ENCODE data around the gene MCTP1. TPM values are rescaled to one million over a fixed set of nuclear protein-coding genes. Genes with fewer than 3 reads are reported as not detected.

The MCTP1 gene
- total RNA-seq, 1 donor, result 16.7 TPM

DNA sequence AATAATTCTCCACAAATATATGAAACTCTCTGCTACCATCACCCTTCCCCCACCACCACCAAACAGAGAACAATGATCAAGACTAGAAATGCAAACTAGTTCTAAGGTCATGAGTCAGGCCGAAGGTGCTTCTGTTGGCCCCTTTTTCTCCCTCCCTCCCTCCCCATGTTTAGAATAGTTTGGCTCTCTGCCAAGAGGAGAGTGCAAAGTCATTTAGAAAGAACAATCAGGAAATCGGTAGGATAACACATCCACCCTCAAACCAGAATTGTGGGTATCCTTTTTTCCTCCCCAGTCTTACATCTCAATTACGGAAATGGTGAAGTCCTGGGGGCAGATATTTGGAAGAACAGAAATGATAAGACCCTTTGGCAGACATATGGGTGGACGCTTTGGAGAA, 496.4 kb downstream of the MCTP1 start:
- DNase-seq (ENCODE audit: low read depth in 2 of 3, low spot score in 2 of 3), result peak in 1 of 3 donors; percentile 4

DNA sequence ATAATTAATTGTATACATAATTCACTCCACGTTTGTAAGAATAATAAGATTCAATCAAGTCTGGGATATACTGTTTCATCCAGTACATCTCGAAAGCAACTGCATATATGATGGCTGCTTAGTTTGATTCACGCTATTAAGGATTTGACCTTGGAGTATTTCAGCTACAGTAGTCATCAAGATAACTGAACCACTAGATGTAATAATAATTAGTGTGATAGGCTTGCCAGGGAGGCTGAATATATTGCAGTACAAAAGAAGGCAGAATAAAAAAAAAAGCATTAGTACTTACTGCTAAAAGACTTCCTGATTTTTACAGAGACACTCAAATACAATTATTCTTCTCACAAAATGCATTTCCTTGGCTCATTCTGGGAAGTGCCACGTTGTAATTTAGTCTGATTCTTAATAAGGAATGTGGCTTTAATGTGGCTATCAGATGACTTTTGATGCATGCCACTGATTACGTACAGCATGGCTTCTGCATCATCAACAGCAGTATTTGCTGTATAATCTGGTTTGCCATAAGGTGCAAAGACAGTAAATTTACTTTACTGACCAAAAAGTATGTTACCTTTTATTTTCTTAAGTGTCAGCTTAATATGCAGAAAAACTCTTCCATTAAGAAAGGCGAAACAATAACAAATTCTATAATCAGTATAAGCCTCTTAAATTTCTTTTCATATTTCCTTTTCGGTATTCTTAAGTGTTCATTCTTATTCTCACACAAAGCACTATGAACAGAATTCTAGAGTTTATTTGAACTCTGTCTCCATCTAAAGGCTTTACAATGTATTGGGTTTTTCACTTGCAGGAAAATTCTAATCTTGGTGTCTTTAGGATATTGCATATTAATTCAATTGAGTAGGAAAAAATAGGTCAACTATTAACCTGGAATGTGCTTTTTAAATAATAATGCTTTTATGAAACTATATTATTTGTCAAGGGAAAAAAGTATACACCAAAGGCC, 500.1 kb downstream of the MCTP1 start:
- peak in 1 of 3 donors; percentile 44 for DNase-seq (ENCODE audit: low read depth in 2 of 3, low spot score in 2 of 3)

DNA sequence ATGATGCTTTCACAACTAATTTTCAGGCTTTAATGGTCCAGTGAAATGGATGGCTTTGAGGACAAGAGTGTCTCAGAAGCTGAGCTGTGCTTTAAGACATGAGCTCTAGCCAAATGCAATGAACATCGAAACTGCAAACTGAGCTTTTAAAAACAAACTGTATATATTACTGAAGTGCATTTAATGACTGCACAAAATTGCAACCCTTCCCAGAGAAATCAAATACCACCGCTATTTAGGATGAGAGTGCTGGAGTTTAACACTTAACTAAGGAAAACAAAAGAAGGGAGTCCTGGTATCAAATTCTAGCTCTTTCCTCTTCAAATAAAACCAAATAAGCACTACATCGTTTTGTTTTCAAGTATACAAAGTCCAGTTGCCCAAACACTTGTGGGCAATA, 502.5 kb downstream of the MCTP1 start:
- DNase-seq (ENCODE audit: low read depth in 2 of 3, low spot score in 2 of 3), result no peak

DNA sequence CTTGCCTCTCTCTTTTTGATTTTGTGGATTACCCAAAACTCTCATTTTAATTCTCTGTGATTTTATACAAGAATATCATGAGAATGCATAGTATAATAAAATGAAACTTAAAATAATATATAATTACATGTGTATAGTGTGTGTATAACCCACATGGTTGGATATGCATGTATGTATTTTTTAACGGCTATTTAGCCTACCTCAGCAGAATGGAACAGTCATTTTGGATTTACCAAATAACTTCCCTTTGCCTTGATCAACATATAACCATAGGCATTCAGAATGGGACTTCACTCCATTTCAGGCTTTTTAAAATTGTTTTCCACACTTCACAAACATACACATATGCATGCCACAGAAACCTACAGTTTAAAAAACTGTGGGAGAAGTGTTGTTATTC, 505.2 kb downstream of the MCTP1 start:
- DNase-seq (ENCODE audit: low read depth in 2 of 3, low spot score in 2 of 3), result no peak

DNA sequence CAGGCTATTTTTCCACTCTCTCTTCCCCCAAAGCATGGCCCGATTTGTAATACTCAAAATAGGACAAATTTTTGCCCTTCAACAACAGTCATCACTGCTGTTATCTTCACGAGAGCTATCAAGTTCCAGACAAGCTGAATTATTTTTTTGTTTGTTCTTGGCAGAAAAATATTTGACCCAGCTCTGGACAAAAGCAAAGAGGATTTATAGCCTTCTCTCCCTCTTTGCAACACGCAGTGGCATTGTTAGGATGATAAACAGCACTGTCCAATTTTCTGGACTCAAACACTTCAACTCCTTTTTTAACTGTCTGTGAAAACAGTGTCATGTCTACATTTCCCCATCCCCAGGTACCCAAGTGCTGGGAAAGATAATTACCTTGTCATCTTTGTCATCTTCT, 506.2 kb downstream of the MCTP1 start:
- no peak for DNase-seq (ENCODE audit: low read depth in 2 of 3, low spot score in 2 of 3)

DNA sequence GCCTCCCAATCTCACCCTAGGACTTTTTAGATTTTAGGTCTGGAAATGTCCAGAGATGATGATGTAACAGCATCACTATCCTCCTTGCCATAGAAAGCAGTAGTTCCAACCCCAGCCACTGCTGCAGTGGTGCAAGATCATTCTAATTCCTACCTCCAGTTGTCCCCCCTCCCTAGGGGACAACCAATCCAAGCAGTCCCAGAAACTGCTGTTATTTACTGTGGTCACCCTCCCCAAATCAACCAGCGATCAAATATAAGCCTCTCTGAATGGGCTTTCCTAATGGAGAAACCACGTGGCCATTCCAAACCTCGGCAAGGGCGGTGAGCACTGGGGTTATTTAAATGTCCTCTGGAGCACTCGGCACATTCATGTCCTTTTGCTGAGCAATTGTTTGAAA, 506.6 kb downstream of the MCTP1 start:
- no peak for DNase-seq (ENCODE audit: low read depth in 2 of 3, low spot score in 2 of 3)

DNA sequence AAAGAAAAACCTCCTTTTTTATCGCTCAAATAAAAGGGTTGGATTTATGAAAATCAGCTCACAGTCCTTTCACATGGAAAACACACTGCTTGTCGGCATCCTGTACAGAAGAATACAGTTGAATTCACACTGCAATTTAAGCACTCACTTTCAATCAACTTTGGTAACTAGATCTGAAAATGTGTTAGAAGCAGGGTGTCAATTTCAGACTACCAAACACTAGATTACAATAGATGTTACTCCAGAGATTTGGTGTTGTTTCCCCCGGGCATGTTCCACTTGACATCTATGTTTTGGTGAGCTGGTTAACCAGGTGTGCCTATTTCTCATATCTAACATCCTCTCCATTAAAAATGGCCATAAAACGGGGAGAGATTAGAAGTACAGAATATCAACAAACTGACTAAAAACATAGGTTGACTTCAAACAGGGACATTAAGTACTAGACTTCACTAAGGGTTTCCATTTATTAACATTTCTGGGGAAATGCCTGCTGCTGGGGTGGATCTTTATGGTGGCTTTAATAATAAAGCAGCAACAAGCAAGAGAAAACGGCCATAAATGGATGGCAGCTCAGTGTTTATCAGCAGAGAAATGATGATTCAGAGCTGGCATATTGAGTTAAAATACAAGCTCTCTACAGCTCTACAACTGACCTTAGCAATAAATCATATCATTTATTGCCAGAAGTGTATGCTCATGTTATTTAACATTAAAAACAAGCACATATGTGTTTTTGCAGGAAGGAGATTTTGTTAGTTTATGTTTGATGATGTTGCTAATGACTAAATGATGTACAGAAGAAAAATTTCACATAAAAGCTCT, 507.6 kb downstream of the MCTP1 start:
- DNase-seq (ENCODE audit: low read depth in 2 of 3, low spot score in 2 of 3), result no peak

DNA sequence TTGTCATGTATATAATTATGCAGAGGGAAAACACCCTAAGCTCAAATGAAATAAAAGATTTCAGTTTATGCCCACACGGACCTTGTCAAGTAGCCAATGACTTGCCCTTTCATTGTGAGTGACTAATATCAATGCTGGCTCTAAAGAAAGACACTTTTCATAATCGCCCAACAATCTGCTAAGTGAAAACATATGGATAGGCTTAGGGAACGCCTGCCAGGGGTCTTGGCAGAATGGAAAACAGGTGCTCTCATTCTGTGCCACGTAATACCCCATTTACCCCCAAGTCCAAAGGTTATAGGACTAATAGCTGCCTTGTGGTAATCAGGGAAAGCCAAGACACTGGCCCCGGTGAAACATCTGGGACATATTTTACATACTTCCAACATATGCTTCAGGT, 508.7 kb downstream of the MCTP1 start:
- DNase-seq (ENCODE audit: low read depth in 2 of 3, low spot score in 2 of 3), result no peak

DNA sequence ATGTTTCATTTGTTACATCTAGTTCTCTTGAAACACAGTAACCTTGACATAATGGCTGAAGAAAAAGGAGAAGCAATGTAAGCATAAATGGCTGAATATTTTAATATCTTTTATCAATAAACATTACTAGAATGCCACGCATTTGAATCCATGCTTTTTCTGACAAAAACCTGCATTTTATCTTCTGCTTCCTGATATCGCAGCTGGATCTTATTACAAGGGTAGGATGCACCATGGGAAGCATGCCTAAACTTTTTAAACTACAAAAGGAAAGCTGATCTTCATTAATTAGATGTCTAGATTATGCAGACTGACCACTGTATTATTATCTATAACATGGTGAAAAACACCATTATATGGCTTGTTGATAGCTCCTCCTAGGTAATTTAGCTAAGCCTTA, 509.8 kb downstream of the MCTP1 start:
- DNase-seq (ENCODE audit: low read depth in 2 of 3, low spot score in 2 of 3), result no peak

DNA sequence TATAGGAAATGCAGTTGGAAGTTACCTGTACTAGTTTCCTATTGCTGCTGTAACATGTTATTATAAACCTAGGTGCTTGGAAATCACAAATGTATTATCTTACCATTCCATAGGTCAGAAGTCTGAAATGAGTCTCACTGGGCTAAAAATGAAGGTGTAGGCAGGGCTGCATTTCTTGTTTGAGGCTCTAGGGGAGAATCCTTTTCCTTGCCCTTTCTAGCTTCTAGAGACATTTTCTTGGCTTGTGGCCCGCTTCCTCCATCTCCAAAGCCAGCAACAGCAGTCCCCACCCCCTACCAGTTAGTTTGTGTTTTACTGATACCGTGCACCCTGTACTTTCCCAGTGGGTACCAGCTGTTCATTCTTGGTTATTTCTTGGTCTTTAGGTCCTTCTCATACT, 513.2 kb downstream of the MCTP1 start:
- DNase-seq (ENCODE audit: low read depth in 2 of 3, low spot score in 2 of 3), result no peak

DNA sequence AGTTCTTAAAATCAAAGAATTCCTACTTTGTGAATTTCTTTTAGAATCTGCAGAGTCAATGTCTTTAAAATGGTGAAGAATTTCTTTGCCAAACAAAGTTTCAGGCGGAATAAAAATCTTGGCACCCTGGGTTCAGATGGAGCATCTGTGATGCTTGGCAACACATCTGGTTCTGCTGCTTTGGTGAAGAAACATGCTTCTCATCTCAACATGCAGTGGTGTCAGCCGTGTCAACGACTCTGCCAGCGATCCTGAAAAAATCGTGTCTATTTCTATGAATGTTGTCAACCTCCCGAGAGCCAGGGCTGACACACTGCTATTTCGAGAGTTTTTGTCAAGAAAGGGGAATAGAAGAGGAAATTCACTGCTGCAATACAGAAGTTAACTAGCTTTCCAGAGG, 514.9 kb downstream of the MCTP1 start:
- DNase-seq (ENCODE audit: low read depth in 2 of 3, low spot score in 2 of 3), result no peak

DNA sequence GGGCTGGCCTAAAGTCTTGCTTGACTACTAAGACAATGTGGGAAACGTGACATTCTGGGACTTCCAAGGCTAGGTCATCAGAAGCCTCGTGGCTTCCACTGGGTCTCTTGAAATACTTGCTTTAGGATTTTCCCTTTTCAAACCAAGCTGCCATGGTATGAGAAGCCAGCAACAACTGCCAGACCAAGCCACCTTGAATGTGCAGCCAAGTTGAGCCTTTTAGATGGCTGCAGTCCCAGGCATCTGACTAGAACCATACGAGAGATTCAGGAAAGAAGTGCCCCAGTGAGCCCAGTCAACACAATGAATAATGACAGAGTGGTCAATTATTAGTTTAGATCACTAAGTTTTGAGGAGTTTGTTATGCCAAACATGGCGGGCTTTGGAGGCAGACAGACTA, 523.1 kb downstream of the MCTP1 start:
- no peak for DNase-seq (ENCODE audit: low read depth in 2 of 3, low spot score in 2 of 3)

DNA sequence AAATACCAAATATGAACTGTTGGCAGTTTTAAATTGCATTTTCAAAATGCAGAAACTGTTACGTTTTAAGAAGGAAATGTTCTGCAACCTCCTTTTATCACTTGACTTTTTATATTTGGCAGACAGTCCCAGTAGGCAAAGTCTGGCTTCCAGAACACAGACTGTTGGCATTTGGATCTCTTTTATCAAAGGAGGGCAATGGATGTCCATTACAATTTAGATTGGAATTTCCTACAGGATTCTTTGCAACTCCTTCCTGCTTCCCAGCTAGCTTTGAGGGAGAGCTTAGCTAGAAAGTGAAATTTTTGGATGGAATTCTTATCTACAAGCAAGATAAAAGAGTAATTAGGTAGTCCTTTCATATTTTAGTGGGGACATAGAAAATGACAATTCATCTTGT, 523.8 kb downstream of the MCTP1 start:
- no peak for DNase-seq (ENCODE audit: low read depth in 2 of 3, low spot score in 2 of 3)

DNA sequence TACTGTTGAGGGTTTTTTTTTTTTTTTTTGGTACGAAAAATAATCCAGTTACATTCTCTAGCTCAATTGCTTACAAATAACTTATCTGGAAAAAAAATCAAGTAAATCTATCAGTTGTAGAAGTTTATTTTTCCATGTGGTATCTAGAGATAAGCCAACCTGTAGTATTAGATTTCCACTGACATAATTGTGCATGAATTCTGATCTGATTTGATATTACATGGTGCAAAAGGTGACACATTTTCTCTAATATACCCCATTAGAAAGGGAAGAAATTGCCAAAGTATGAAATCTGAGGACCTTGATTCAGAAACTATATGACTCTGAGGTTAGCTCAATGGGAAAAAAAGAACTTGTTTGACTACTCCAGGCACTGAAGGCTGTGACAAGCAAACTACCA, 524.9 kb downstream of the MCTP1 start:
- no peak for DNase-seq (ENCODE audit: low read depth in 2 of 3, low spot score in 2 of 3)

DNA sequence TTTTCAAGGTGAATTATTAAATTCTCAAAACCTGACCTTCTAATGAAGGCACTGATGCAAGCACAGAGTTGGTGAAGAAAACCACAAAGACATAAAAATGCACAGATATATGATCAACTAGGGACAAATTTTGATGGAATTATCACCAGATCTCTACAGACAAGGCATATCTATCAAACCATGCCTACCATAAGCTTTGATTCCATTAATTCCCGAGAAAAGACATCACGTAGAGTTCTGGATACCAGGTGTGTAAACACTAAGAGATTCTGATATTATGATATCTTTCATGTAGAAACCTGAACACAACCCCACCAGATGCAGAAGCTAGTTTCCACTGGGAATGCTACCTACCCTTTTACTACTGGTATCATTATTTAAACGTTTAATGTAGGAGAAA, 525.9 kb downstream of the MCTP1 start:
- no peak for DNase-seq (ENCODE audit: low read depth in 2 of 3, low spot score in 2 of 3)

DNA sequence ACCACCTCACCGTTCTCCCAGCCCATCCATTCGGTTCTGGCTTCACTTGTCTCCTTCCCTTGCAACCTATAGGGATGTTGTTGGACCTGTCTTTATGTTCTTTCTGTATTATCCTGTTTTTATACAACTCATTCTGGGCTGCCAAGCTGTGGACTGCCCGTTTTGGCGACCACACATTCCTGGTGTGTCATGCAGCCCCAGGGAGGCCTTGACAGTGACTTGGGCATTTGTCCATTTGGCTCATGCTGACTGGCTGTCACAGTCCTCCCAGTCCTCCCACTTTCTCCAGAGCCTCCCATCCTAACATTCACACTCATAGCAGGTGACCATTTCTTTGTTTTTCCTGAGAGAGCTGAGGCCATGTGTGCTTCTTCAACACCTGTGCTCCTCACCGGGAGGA, 530.1 kb downstream of the MCTP1 start:
- no peak for DNase-seq (ENCODE audit: low read depth in 2 of 3, low spot score in 2 of 3)

DNA sequence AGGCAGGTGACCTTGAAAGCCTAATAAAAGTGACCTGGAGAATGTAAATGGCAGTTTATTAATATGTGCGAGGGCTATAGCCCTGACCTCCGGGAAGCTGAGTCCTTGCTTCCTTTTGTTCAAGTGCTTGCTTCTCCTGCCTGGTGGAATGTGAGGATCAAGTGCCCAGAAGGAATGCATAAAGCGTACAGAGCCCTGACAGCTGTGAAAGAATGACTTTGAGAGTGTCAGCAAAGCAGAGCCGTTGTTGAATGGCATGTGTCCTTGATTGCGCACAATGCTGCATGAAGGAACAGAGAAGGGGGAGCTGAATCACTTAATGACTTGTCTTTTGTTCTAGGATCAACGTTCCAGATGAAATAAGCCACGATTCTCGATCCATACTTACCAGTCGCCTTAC, 533.4 kb downstream of the MCTP1 start:
- no peak for DNase-seq (ENCODE audit: low read depth in 2 of 3, low spot score in 2 of 3)

DNA sequence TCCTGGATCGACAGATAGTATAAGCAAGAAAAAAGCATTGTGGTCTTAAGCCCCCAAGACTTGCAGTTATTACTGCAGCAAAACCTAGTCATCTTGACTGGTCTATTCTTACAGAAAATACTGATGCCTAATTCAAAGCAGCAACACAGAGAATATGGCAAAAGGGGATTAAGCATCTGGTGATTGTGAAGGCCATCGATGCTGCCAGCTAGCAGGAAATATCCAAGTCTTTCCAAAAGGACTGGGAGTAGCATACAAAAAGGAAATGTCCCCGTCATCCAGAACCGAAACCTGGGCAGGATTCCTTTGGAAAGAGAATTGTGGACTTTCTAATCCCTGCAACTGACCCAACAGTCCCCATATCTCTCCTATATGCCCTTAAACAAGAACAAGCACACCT, 534.2 kb downstream of the MCTP1 start:
- DNase-seq (ENCODE audit: low read depth in 2 of 3, low spot score in 2 of 3), result no peak

DNA sequence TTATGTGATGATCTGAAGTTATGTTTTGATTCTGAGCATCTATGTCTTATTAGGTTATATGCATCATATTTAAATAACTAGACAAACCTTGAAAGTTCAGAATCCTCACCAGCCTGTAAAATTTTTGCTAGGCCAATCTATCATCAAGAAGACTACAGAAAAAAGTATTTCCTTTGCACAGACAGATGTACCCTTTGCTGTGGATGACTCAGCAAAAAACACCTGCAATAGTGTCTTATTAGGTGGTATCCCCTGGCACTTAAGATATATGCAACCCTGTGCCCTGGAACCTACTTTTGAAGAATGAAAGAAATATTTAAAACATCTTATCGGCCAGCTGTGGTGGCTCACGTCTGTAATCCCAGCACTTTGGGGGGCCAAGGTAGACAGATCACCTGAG, 535.9 kb downstream of the MCTP1 start:
- peak in 2 of 3 donors; percentile 29 to 63 for DNase-seq (ENCODE audit: low read depth in 2 of 3, low spot score in 2 of 3)

DNA sequence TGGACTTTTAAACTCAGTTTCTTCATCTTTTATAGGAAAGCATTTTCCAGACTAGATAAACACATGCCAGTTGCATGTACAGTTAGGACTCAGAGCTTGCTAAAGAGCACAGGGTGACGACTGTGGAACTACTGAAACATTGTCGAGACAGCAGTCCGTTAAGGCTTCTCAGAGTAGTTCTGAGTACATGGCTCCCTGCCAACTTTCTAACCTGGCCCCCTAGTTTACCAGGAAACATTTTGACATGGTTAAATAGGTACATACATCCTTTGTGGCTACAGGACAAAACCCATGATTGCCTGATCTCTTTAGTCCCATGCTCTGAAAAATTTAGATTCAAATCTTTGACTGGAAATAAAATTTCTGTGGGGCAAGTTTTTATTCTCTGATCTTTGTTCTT, 536.7 kb downstream of the MCTP1 start:
- peak in 1 of 3 donors; percentile 29 for DNase-seq (ENCODE audit: low read depth in 2 of 3, low spot score in 2 of 3)

DNA sequence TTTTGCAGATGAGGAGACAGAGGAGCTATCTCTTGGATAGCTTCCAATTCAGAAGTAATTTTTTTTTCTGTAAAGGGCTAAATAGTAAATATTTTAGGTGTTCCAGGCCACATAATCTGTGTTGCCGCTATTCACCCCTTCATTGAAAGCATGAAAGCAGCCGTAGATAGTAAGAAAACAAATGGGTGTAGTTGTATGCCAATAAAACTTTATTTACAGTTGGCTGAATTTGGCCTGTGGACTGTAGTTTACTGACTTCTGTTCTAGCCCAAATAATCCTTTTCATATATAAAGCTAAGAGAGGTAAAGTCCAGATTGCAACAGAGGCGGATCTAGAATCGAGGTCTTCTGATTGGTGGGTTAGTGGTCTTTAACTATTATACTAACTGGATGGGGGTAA, 537.5 kb downstream of the MCTP1 start:
- no peak for DNase-seq (ENCODE audit: low read depth in 2 of 3, low spot score in 2 of 3)

DNA sequence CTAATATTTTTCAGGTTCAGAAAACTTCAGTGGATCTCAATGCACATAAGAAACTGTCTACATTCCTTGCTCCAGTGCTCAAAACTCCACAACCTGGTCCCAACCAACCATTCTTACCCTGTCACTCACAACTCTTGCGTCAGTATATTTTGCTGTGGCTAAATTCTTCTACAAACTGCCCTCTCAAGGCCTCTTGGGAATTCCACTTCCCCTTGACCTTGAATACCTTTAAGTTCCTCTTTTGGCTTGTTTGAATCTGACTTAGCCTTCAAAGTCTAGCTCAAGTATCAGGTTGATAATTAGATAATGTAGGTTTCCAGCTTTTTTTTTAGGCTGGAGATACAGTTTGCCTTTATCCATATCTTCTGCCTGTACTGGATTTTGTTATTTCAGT, 538.2 kb downstream of the MCTP1 start:
- peak in 2 of 3 donors; percentile 24 to 48 for DNase-seq (ENCODE audit: low read depth in 2 of 3, low spot score in 2 of 3)

All from hematopoietic multipotent progenitor cell (in vitro differentiated cells).